ENCODE measurements around the gene COLQ.

The COLQ gene

DNA sequence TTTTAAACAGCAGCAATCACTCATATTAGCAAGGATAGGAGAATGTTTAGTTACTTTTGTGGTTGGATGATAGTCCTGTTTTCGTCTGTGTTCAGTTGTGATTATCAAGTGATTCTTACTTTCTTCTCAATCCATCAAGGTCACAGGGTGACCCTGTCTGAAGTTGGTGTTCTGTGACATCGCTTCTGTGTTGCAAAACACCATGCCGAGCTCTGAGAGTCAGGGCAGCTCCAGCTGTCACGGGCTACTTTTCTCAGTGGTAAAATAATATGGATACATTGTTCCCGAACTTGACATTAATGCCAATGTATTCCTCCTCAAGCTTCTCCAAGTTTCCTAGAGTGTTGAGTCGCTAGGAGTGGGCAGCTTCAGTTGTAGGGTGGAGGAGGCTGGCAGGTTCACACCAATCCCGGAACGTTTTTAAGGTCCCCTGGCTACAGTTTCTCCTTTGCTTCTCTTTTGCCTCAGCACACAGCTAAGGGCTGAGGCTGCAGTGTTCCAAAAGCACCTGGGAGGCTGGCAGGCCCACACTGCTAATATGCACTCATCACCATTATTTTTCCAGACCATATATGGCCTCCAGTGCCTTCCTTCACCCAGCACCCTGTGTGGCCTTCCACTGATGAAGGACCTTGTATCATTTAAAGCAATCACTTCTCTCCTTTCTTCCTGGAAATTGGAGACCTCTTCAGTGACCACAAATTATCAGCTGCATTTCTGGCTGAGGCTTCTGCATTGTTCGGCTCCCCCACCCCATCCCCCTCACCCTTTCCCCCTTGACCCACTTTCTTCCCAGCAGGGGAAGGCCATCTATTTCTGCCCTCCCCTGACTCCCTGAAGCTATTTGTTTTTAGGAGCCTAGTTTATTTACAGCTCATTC is 25.8 kb downstream of the COLQ start:
- no peak overlapping the region for H3K23ac ChIP-seq (ENCODE audit: low read length)
- no peak overlapping the region for H2AK5ac ChIP-seq (ENCODE audit: low read length)
- no peak overlapping the region for H4K8ac ChIP-seq (ENCODE audit: low read depth, low read length)
- no peak overlapping the region for H3K18ac ChIP-seq (ENCODE audit: low read length)
- no CpG with 5 or more reads among the region's 9 CpGs for WGBS (ENCODE audit: extremely low coverage, insufficient coverage, insufficient read length)
- no peaks in the 10 kb centered on the region for H3K27me3 ChIP-seq (ENCODE audit: insufficient read depth, low read length)
- H3K14ac ChIP-seq (ENCODE audit: low read length), result no peak overlapping the region
- peak overlapping the region; percentile 32 for H2BK5ac ChIP-seq (ENCODE audit: low read depth, low read length, poor library complexity)
- H3K36me3 ChIP-seq (ENCODE audit: control insufficient read depth in 1 of 2, insufficient read depth in 2 of 2, low read length in 2 of 2), result no peaks in the 10 kb centered on the region
- H3K9ac ChIP-seq (ENCODE audit: low read length), result no peak overlapping the region
- H3K27ac ChIP-seq (ENCODE audit: low read depth, low read length), result no peak overlapping the region
- no peak overlapping the region for H3K4me2 ChIP-seq (ENCODE audit: low read length)
- no peak overlapping the region for H4K12ac ChIP-seq (ENCODE audit: low read depth, low read length)
- no peak overlapping the region for H3K4ac ChIP-seq (ENCODE audit: low read depth, low read length)
- no peak overlapping the region for H2BK12ac ChIP-seq (ENCODE audit: low read length)
- H3K79me2 ChIP-seq (ENCODE audit: control insufficient read depth, insufficient read depth, low read length, poor library complexity), result no peaks in the 10 kb centered on the region
- H2AFZ ChIP-seq (ENCODE audit: insufficient read depth, low read length, poor library complexity), result peak overlapping the region; percentile 2
- H3K4me3 ChIP-seq (ENCODE audit: low read depth, low read length), result no peak overlapping the region
- no peaks in the 10 kb centered on the region for H3K79me1 ChIP-seq (ENCODE audit: low read length)
- H3K9me3 ChIP-seq (ENCODE audit: insufficient read depth, low read depth, low read length), result no peaks in the 10 kb centered on the region
- peaks cover 15 to 16% of the 10 kb centered on the region in 2 experiments for H3K4me1 ChIP-seq (ENCODE audit: control insufficient read depth in 1 of 2, insufficient read depth in 2 of 2, low read length in 2 of 2)
- DNase-seq, result peak in 1 of 2 donors; percentile 19
- H2BK120ac ChIP-seq (ENCODE audit: insufficient read depth, low read length, poor library complexity), result peak overlapping the region; percentile 54
- no peak overlapping the region for H4K91ac ChIP-seq (ENCODE audit: low read depth, low read length)

DNA sequence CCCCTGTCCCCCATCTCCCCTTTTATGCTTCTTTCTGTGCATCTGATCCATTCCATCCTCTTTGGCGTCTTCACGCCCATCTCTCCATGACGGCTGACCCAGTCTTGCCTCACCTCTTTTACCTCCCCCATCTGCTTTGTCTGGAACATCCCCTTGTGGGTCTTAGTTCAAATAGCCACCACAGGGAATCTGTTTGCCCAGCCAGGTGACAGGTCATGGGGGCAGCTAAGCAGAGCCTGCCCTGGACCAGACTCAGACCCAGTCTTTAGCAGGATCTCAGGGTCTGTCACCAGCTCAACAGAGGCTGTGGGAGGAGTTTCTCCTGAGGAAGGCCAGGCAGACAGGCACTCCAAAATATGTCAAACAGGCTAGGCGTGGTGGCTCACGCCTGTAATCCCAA is 28.1 kb downstream of the COLQ start:
- Histone ChIP-seq H3K79me2 (ENCODE audit: control insufficient read depth, insufficient read depth, low read length, poor library complexity) (no peaks in the 10 kb centered on the region), H2AFZ (ENCODE audit: insufficient read depth, low read length, poor library complexity) (no peak overlapping the region), H2AK5ac (ENCODE audit: low read length) (no peak overlapping the region), H3K14ac (ENCODE audit: low read length) (no peak overlapping the region), H2BK120ac (ENCODE audit: insufficient read depth, low read length, poor library complexity) (no peak overlapping the region), H3K9me3 (ENCODE audit: insufficient read depth, low read depth, low read length) (no peaks in the 10 kb centered on the region), H4K91ac (ENCODE audit: low read depth, low read length) (no peak overlapping the region), H3K27ac (ENCODE audit: low read depth, low read length) (no peak overlapping the region), H3K4me2 (ENCODE audit: low read length) (no peak overlapping the region), H3K36me3 (ENCODE audit: control insufficient read depth in 1 of 2, insufficient read depth in 2 of 2, low read length in 2 of 2) (no peaks in the 10 kb centered on the region), H3K9ac (ENCODE audit: low read length) (no peak overlapping the region), H4K12ac (ENCODE audit: low read depth, low read length) (no peak overlapping the region), H3K4ac (ENCODE audit: low read depth, low read length) (no peak overlapping the region), H2BK5ac (ENCODE audit: low read depth, low read length, poor library complexity) (no peak overlapping the region), H3K18ac (ENCODE audit: low read length) (no peak overlapping the region), H3K4me3 (ENCODE audit: low read depth, low read length) (no peak overlapping the region), H3K23ac (ENCODE audit: low read length) (no peak overlapping the region), H3K27me3 (ENCODE audit: insufficient read depth, low read length) (no peaks in the 10 kb centered on the region), H3K79me1 (ENCODE audit: low read length) (no peaks in the 10 kb centered on the region), H4K8ac (ENCODE audit: low read depth, low read length) (no peak overlapping the region), H2BK12ac (ENCODE audit: low read length) (no peak overlapping the region), H3K4me1 (ENCODE audit: control insufficient read depth in 1 of 2, insufficient read depth in 2 of 2, low read length in 2 of 2) (peaks cover 13 to 15% of the 10 kb centered on the region in 2 experiments)
- no CpG with 5 or more reads among the region's 5 CpGs for WGBS (ENCODE audit: extremely low coverage, insufficient coverage, insufficient read length)
- DNase-seq, result peak; percentile 71 to 87

DNA sequence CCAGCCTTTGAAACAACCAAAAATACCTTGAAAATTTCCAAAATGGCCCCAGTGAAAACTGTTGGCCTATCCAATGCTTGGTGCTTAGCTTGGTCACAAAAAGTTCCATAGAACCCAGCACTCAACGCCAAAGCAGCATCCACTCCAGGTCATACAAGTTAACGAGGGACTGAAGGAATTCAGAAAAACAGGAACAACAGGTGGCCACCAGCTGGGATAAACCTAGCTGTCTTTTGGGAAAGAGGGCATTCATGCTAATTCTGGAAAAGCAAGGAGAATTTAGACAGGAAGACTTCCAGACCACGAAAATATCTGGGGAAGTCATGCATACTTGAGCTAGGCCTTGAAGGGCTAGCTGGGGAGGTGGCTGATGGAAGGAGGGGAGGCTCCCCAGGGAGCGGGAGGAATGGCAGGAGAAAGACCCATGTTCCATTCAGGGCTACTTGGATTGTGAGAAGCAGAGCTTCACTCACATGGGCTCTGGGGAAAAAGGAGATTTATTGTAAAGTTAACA is 28.6 kb downstream of the COLQ start:
- Histone ChIP-seq H3K14ac (ENCODE audit: low read length) (no peak overlapping the region), H4K91ac (ENCODE audit: low read depth, low read length) (no peak overlapping the region), H4K8ac (ENCODE audit: low read depth, low read length) (no peak overlapping the region), H3K4me2 (ENCODE audit: low read length) (no peak overlapping the region), H3K23ac (ENCODE audit: low read length) (no peak overlapping the region), H3K4ac (ENCODE audit: low read depth, low read length) (no peak overlapping the region), H2BK12ac (ENCODE audit: low read length) (no peak overlapping the region), H4K12ac (ENCODE audit: low read depth, low read length) (no peak overlapping the region), H3K4me3 (ENCODE audit: low read depth, low read length) (no peak overlapping the region), H3K18ac (ENCODE audit: low read length) (no peak overlapping the region), H2AFZ (ENCODE audit: insufficient read depth, low read length, poor library complexity) (no peak overlapping the region), H2AK5ac (ENCODE audit: low read length) (no peak overlapping the region), H3K79me1 (ENCODE audit: low read length) (no peaks in the 10 kb centered on the region), H2BK120ac (ENCODE audit: insufficient read depth, low read length, poor library complexity) (no peak overlapping the region), H3K9ac (ENCODE audit: low read length) (no peak overlapping the region), H2BK5ac (ENCODE audit: low read depth, low read length, poor library complexity) (no peak overlapping the region), H3K79me2 (ENCODE audit: control insufficient read depth, insufficient read depth, low read length, poor library complexity) (no peaks in the 10 kb centered on the region), H3K36me3 (ENCODE audit: control insufficient read depth in 1 of 2, insufficient read depth in 2 of 2, low read length in 2 of 2) (no peaks in the 10 kb centered on the region), H3K9me3 (ENCODE audit: insufficient read depth, low read depth, low read length) (no peaks in the 10 kb centered on the region), H3K27me3 (ENCODE audit: insufficient read depth, low read length) (no peaks in the 10 kb centered on the region), H3K27ac (ENCODE audit: low read depth, low read length) (no peak overlapping the region), H3K4me1 (ENCODE audit: control insufficient read depth in 1 of 2, insufficient read depth in 2 of 2, low read length in 2 of 2) (peaks cover 12 to 15% of the 10 kb centered on the region in 2 experiments)
- WGBS (ENCODE audit: extremely low coverage, insufficient coverage, insufficient read length), result no CpG with 5 or more reads among the region's 4 CpGs
- peak; percentile 46 to 81 for DNase-seq

DNA sequence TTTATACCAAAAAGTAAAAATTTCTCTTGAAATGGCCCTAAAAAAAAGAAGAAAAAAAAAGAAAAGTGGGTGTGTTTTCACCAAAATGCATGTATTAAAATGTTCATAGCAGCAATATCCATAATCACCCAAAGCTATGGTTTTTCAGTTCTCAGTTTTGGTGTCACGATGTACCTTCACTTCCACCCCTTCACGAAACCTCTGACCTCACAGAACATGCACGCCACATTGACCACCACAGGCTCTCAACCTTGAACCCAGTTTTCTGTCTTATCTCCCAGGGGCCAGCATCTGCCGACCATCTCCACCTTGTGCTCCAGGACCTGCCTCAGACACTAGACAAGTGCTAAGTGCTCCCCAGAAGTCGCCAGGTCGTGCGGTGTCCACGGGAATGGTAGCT is 30.4 kb downstream of the COLQ start:
- H4K91ac ChIP-seq (ENCODE audit: low read depth, low read length), result no peak overlapping the region
- no peak overlapping the region for H3K4ac ChIP-seq (ENCODE audit: low read depth, low read length)
- no peak overlapping the region for H2BK5ac ChIP-seq (ENCODE audit: low read depth, low read length, poor library complexity)
- no peak overlapping the region for H3K27ac ChIP-seq (ENCODE audit: low read depth, low read length)
- no peak overlapping the region for H4K8ac ChIP-seq (ENCODE audit: low read depth, low read length)
- no peak overlapping the region for H2BK12ac ChIP-seq (ENCODE audit: low read length)
- no peaks in the 10 kb centered on the region for H3K36me3 ChIP-seq (ENCODE audit: control insufficient read depth in 1 of 2, insufficient read depth in 2 of 2, low read length in 2 of 2)
- H3K18ac ChIP-seq (ENCODE audit: low read length), result no peak overlapping the region
- no peaks in the 10 kb centered on the region for H3K9me3 ChIP-seq (ENCODE audit: insufficient read depth, low read depth, low read length)
- no peak overlapping the region for H3K4me2 ChIP-seq (ENCODE audit: low read length)
- H3K9ac ChIP-seq (ENCODE audit: low read length), result no peak overlapping the region
- no CpG with 5 or more reads among the region's 8 CpGs for WGBS (ENCODE audit: extremely low coverage, insufficient coverage, insufficient read length)
- H2AK5ac ChIP-seq (ENCODE audit: low read length), result no peak overlapping the region
- no peak overlapping the region for H2AFZ ChIP-seq (ENCODE audit: insufficient read depth, low read length, poor library complexity)
- no peaks in the 10 kb centered on the region for H3K79me2 ChIP-seq (ENCODE audit: control insufficient read depth, insufficient read depth, low read length, poor library complexity)
- H3K14ac ChIP-seq (ENCODE audit: low read length), result no peak overlapping the region
- H3K27me3 ChIP-seq (ENCODE audit: insufficient read depth, low read length), result no peaks in the 10 kb centered on the region
- H3K4me3 ChIP-seq (ENCODE audit: low read depth, low read length), result no peak overlapping the region
- H3K79me1 ChIP-seq (ENCODE audit: low read length), result no peaks in the 10 kb centered on the region
- DNase-seq, result no peak
- no peak overlapping the region for H4K12ac ChIP-seq (ENCODE audit: low read depth, low read length)
- H3K4me1 ChIP-seq (ENCODE audit: control insufficient read depth in 1 of 2, insufficient read depth in 2 of 2, low read length in 2 of 2), result peaks cover 9 to 12% of the 10 kb centered on the region in 2 experiments
- no peak overlapping the region for H2BK120ac ChIP-seq (ENCODE audit: insufficient read depth, low read length, poor library complexity)
- no peak overlapping the region for H3K23ac ChIP-seq (ENCODE audit: low read length)
